Left hindlimb (tissue), 1 donor: ENCODE measurements around the gene YIPF7.
A peak's percentile ranks its signal among the peaks of the same experiment; 100 is the strongest.

Source experiments
- DNase-seq: peaks from one replicate; pipeline ENCODE4 v3.0.0-alpha.2; 2018

The YIPF7 gene

GRCh38 chr4:44651425-44651824, at the start of gene YIPF7:
YIPF7 (minus strand) TSS chr4:44651625; CDS start chr4:44650100, 1,525 bp downstream.
- no peak for DNase-seq

GRCh38 chr4:44701037-44701436, 49.6 kb upstream of the YIPF7 start:
- no peak for DNase-seq

- DNase-seq, result no peak
Measured at GRCh38 chr4:44700427-44700826, 49.0 kb upstream of the YIPF7 start.

GRCh38 chr4:44684648-44685047, 33.2 kb upstream of the YIPF7 start:
- no peak for DNase-seq

GRCh38 chr4:44679060-44679459, 27.6 kb upstream of the YIPF7 start:
- no peak for DNase-seq

- peak; percentile 93 for DNase-seq
Measured at GRCh38 chr4:44678094-44679041, 26.9 kb upstream of the YIPF7 start, which contains the start of gene GUF1. GUF1 (plus strand) TSS chr4:44678420; CDS start chr4:44678623, 203 bp downstream.

- no peak for DNase-seq
Measured at GRCh38 chr4:44675366-44675765, 23.9 kb upstream of the YIPF7 start.

- no peak for DNase-seq
Measured at GRCh38 chr4:44674471-44674870, 23.0 kb upstream of the YIPF7 start.

- DNase-seq, result no peak
Measured at GRCh38 chr4:44671636-44672035, 20.2 kb upstream of the YIPF7 start.

- DNase-seq, result no peak
Measured at GRCh38 chr4:44670506-44671199, 19.2 kb upstream of the YIPF7 start.

GRCh38 chr4:44668526-44668925, 17.1 kb upstream of the YIPF7 start:
- no peak for DNase-seq

GRCh38 chr4:44663539-44664263, 12.3 kb upstream of the YIPF7 start:
- no peak for DNase-seq

GRCh38 chr4:44662623-44663005, 11.2 kb upstream of the YIPF7 start:
- DNase-seq, result no peak

GRCh38 chr4:44661940-44662622, 10.7 kb upstream of the YIPF7 start:
- DNase-seq, result no peak

GRCh38 chr4:44660396-44660795, 9.0 kb upstream of the YIPF7 start:
- DNase-seq, result no peak

- no peak for DNase-seq
Measured at GRCh38 chr4:44652002-44652401, 577 bp upstream of the YIPF7 start.

GRCh38 chr4:44646151-44646550, 5.3 kb downstream of the YIPF7 start:
- no peak for DNase-seq

GRCh38 chr4:44638091-44638490, 13.3 kb downstream of the YIPF7 start:
- DNase-seq, result no peak

- DNase-seq, result no peak
Measured at GRCh38 chr4:44632733-44633132, 18.7 kb downstream of the YIPF7 start.

GRCh38 chr4:44632089-44632488, 19.3 kb downstream of the YIPF7 start:
- DNase-seq, result no peak

GRCh38 chr4:44629280-44629866, 22.1 kb downstream of the YIPF7 start:
- DNase-seq, result no peak

GRCh38 chr4:44623676-44624075, 27.7 kb downstream of the YIPF7 start:
- peak; percentile 41 for DNase-seq
